MCF 10A (cell line): Measurements from ENCODE around the gene PTCD1. TPM values are rescaled to one million over a fixed set of nuclear protein-coding genes. Genes with fewer than 3 reads are reported as not detected.
A peak's percentile ranks its signal among the peaks of the same experiment; 100 is the strongest.

ENCODE experiments used
- BruUV-seq: library from RNA; stranded (reverse); fragments of 400-500 nt; replicated peaks from 2 replicates; lab custom pipeline; 2021; lab: Mats Ljungman, UMichigan
- CTCF ChIA-PET: fragments of 300-600 bp; sonication (Branson Sonifier 250); formaldehyde crosslinking; extraction: SDS; loops from one replicate; lab custom pipeline; 2021; ENCODE audit warnings: antibody characterized with exemption, inconsistent platforms; lab: Yijun Ruan, JAX
- POLR2A ChIA-PET: fragments of 300-600, 350-650 bp; sonication (Branson Sonifier 250); formaldehyde crosslinking; extraction: SDS; loops from one replicate; lab custom pipeline; 2020; ENCODE audit warnings: antibody characterized with exemption, inconsistent platforms; lab: Yijun Ruan, JAX
- DNase-seq: peaks from one replicate; pipeline ENCODE4 v3.0.0-alpha.2; 2018; ENCODE audit not compliant: unreplicated experiment
- H3K27ac Mint-ChIP-seq: one replicate; pipeline ENCODE4 v1.8.0; 2022; ENCODE audit warnings: mild to moderate bottlenecking, low read depth, mixed read lengths; ENCODE audit not compliant: unreplicated experiment
- H3K27me3 Mint-ChIP-seq: one replicate; pipeline ENCODE4 v1.8.0; 2022; ENCODE audit warnings: mixed read lengths; ENCODE audit not compliant: insufficient read depth, unreplicated experiment
- H3K36me3 Mint-ChIP-seq: one replicate; pipeline ENCODE4 v1.8.0; 2022; ENCODE audit warnings: mild to moderate bottlenecking, moderate library complexity, mixed read lengths; ENCODE audit not compliant: insufficient read depth, unreplicated experiment
- H3K4me1 Mint-ChIP-seq: one replicate; pipeline ENCODE4 v1.8.0; 2022; ENCODE audit warnings: mixed read lengths; ENCODE audit not compliant: insufficient read depth, unreplicated experiment
- H3K4me3 Mint-ChIP-seq: one replicate; pipeline ENCODE4 v1.8.0; 2022; ENCODE audit warnings: mild to moderate bottlenecking, moderate library complexity, mixed read lengths; ENCODE audit not compliant: unreplicated experiment
- H3K9me3 Mint-ChIP-seq: one replicate; pipeline ENCODE4 v1.8.0; 2022; ENCODE audit warnings: mixed read lengths; ENCODE audit not compliant: unreplicated experiment
- CTCF ChIP-seq: fragments of 200-600 bp; IDR thresholded peaks from one replicate; pipeline ENCODE4 v1.8.0; 2022; ENCODE audit warnings: antibody characterized with exemption, mild to moderate bottlenecking; ENCODE audit not compliant: unreplicated experiment
- intact Hi-C: fragments of 100-400 bp; cut with micrococcal nuclease; formaldehyde crosslinking; loops from 2 replicates; pipeline ENCODE4 v1.14.1; 2022
- total RNA-seq: library from RNA; stranded (reverse); gene quantifications from 2 replicates; pipeline ENCODE4 v1.2.3, GENCODE V29; 2022

Gene PTCD1
- total RNA-seq, 1 experiment from 2014 or later: 4.9 TPM

GRCh38 chr7:99396418-99397296, 41.9 kb downstream of the PTCD1 start:
- Mint-ChIP-seq H3K27ac (no peak overlapping the region), H3K9me3 (no peaks in the 10 kb centered on the region), H3K4me3 (no peak overlapping the region), H3K36me3 (peaks cover 96% of the 10 kb centered on the region), H3K27me3 (no peaks in the 10 kb centered on the region), H3K4me1 (no peaks in the 10 kb centered on the region)
- CTCF ChIA-PET: no interaction called here
- DNase-seq: no peak
- POLR2A ChIA-PET: interaction anchor here (1.2 kb wide), 1 partner anchor 19 kb away, joined by 3 read pairs; no protein-coding TSS in a partner anchor
- intact Hi-C loops: no loop called here
- no peak for TF ChIP-seq CTCF
- BruUV-seq: no TSS peak

GRCh38 chr7:99395616-99396327, 42.8 kb downstream of the PTCD1 start:
- ChIA-PET CTCF (no interaction called here), POLR2A (interaction anchor here (1.2 kb wide), 1 partner anchor 18 kb away, joined by 3 read pairs; no protein-coding TSS in a partner anchor)
- H3K27ac Mint-ChIP-seq: no peak overlapping the region
- no peak for DNase-seq
- intact Hi-C loops: no loop called here
- no peaks in the 10 kb centered on the region for H3K27me3 Mint-ChIP-seq
- no peak for TF ChIP-seq CTCF
- no peaks in the 10 kb centered on the region for H3K4me1 Mint-ChIP-seq
- BruUV-seq: TSS peak; percentile 98
- H3K4me3 Mint-ChIP-seq: no peak overlapping the region
- peaks cover 96% of the 10 kb centered on the region for H3K36me3 Mint-ChIP-seq
- no peaks in the 10 kb centered on the region for H3K9me3 Mint-ChIP-seq

- POLR2A ChIA-PET: interaction anchor here (1.2 to 3.1 kb wide), 2 partner anchors 14 to 15 kb away, joined by 3 to 12 read pairs; partner anchors contain the start of genes BUD31 and PDAP1
- H3K4me3 Mint-ChIP-seq: no peak overlapping the region
- no peaks in the 10 kb centered on the region for H3K27me3 Mint-ChIP-seq
- no peaks in the 10 kb centered on the region for H3K4me1 Mint-ChIP-seq
- CTCF ChIA-PET: no interaction called here
- intact Hi-C loops: no loop called here
- no peak overlapping the region for H3K27ac Mint-ChIP-seq
- no TSS peak for BruUV-seq
- TF ChIP-seq CTCF: no peak
- DNase-seq: no peak
- H3K9me3 Mint-ChIP-seq: no peaks in the 10 kb centered on the region
- H3K36me3 Mint-ChIP-seq: peaks cover 95% of the 10 kb centered on the region
These were observed 44.5 kb downstream of the PTCD1 start for GRCh38 chr7:99394188-99394502.
